ENCODE results near the gene NLRP9.

The NLRP9 gene

DNA sequence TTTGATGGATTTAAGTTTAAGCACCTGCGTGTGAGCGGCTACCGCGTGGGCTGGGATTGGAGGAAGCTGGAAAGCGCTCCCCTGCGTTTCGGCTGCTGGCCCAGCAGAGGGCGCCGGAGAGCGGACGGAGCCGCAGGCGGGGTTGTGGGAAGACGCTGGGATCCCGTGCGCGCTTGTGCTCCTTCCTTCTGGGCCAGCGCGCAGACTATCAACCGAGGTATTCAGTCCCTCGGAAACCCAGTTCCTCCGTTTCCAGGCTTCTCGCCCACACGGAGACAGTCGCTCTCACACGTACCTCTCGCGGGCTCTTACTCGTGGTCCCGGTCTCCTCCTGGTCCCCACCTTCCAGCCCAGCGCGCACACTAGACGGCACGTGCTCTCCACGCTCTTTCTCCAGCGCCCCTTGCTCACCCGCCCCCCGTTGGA, 34.4 kb downstream of the NLRP9 start:
- DNase-seq: peak; percentile 74

DNA sequence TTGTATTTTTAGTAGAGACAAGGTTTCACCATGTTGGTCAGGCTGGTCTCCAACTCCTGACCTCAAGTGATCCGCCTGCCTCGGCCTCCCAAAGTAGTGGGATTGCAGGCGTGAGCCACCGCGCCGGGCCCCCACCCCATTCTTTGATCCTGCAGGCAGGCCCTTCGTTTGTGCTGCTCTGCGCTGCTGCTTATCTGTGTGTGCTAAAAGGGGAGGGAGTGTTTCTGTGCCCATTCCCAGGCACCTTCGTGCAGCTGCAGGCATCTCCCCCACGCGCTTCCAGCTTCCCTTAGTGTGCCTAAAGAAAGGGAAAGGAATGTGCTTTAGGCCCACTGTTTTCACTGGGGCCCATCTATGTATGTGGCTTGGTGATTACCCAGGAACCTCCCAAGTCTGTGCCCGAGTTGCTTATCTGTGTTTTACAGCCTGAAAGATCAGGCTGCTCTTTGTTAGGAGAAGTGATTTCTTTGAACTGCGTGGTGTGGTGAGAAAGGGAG, 36.0 kb downstream of the NLRP9 start:
- peak; percentile 90 for DNase-seq

DNA sequence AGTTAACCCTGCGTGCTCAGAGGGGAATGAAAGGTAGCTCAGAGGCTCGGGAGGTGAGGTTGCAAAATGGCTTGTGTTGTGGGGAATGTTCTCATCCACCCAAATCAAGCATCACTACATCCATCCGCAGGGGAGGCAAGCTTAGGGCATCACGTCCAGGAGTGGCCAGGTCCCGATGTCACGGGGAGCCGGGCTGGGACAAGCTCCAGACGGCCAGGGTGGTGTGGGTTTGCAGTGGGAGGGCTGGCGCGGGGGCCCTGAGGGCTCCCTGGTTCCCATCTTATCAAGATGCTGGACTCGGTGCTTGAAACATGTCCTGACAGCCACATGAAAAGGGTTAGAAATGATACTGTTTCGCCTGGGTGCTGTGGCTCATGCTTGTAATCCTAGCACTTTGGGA, 37.4 kb downstream of the NLRP9 start:
- no peak for DNase-seq

DNA sequence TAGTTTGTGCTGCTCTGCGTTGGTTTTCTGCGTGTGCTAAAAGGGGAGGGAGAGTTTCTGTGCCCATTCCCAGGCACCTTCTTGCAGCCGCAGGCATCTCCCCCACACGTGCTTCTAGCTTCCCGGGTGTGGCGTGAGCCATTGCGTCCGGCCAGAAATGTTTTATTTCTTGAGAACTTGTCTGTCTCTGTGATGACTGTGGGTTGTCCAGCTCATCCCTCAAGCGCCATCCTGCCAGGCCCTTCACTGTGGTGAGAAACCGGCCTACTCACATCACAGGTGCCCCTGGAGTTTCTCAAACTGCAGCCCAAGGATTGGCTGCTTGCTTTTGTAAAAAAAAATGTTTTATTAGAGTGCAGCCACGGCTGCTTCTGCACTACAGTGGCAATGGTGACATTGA, 39.0 kb downstream of the NLRP9 start:
- DNase-seq: no peak

DNA sequence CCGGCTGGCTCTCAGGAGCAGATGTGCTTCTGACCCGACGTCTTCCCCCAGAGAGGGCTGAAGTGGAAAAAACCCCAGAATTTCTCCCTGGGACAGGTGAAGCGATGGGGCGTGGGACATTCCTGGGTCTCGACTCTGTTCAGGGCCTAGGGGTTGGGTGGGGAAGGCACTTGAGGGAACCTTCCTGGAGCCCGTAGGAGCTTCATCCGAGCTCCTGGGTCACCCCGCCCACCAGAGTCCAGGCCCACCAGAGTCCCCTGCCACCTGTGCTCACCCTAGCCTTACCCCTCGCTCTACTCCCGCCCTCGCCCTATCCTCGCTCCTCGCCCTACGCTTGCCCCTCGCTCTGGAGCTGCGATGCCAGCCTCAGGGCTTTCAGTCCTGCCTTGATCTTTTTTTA, 39.9 kb downstream of the NLRP9 start:
- DNase-seq: no peak

DNA sequence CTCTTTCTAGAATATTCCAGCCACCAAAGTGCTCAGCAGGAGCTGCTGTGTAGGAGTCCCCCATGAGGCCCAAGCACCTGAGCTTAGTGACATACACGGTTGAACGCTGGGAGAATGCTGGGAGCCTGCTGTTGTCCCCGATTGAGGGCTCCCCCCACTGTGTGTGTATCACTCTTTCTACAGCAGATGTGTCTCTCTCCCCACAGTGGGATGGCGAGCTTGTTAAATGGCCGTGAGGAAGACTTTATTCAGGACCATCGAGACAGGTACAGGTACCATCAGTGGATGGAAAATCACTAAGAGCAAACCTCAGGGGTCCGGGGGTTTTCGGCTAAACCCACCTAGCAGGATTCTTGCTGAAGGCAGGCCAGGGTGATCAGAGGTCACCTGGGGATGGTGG, 40.5 kb downstream of the NLRP9 start:
- DNase-seq: no peak

DNA sequence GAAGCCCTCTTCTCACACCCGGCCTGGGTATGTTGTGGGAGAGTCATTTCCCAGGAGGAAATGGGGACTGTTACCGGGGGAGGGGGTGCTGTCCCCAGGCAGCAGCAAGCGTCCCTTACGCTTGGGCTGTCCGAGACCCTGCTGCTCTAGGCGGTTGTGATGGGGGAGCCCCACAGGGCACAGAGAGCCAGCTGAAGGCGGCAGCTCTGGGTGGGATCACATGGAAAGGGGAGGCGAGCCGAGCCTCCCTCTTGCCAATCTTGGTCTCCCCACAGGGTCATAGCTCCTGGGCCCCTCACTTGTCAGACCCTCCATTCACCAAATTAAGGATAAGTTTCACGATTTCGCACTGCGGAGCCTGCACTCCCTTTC, 41.1 kb downstream of the NLRP9 start:
- no peak for DNase-seq

DNA sequence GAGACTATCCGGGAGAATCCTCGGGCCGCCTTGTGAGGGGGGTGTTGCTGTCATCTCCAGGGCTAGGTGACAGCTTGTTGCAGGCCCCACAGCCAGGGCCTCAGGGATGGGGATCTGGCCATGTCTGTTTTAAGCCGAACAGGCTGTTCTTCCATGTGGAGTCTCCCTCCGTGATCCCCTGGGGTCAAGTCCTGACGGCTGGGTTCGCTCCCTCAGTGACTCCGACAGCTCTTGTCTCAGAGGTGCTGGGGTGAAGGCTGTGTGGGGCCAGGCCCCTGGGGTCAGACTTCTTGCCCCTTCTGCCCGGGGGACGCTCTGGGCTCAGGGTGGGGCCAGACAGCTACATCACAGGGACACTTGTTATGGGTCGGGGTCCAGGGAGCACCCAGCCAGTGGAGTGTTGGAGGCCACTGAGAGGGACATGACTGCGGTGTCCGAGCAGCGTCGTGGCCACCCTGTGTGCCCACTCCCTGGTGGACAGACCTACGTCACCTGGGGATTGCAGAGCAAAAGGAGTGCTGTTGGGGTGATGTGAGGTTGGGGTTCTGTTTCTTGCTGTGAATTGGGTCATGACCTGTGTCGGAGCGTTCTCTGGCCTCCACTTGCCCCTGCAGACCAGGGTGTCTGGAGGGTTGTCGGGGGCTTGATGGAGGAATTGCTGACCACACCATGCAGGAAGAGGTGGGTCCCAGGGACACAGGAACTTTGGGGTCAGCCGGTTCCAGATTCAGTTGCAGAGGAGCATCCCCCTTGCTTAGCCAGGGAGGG, 41.7 kb downstream of the NLRP9 start:
- no peak for DNase-seq

DNA sequence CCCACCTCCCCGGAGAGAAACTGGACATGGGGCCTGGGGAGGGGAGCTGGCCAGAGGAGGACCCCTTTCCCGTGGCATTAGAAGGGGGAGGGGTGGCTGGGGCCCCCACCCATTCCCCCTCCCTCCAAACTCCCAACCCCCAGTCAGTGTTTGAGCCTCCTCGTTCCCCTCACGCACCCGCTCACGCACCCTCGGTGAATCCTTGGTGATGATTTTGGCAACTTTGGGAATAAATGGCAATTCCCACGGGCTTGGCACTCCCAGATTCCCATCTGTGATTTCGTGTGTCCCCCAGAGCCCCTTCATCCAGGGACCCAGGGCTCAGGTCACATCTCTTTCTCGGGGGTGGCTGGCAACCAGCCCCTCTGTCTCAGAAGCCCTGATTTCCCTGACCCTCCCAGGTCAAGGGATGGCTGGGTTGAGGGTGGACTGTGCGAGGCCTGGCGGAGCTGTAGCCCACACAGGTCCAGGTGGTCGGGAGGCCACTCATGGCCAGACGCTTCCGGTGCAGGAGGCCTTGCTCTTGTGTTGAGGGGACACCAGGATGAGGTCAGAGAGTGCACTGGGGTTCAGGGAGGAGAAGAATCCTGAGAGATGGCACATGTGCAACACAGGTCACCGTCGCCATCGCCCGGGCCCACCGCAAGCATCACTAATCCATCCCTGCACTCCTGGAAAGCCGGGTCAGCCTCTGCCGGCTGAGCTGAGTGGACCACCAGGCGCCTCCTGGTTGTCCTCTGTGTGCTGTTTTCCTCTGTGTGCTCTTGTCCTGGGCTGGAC, 42.5 kb downstream of the NLRP9 start:
- no peak for DNase-seq

DNA sequence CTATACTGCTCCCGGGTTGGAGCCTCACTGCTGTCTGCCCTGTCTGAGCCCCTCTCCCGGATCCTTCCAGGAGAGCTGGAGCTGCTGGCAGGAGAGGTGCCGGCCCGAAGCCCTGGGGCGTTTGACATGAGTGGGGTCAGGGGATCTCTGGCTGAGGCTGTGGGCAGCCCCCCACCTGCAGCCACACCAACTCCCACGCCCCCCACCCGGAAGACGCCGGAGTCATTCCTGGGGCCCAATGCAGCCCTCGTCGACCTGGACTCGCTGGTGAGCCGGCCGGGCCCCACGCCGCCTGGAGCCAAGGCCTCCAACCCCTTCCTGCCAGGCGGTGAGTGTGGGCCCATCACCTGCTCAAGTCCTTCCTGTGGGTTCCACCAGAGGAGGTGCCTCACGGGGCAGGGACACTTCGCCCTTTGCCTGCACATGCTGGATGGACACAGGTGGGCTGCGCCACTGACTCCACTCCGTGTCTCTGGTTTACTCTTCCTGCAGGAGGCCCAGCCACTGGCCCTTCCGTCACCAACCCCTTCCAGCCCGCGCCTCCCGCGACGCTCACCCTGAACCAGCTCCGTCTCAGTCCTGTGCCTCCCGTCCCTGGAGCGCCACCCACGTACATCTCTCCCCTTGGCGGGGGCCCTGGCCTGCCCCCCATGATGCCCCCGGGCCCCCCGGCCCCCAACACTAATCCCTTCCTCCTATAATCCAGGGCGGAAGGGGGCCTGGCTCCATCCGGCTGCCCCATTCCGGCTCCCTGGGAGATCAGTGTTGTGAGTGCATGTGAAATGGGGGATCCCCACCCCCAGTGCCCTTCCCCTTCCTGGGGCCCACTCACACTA, 43.3 kb downstream of the NLRP9 start:
- DNase-seq: no peak

DNA sequence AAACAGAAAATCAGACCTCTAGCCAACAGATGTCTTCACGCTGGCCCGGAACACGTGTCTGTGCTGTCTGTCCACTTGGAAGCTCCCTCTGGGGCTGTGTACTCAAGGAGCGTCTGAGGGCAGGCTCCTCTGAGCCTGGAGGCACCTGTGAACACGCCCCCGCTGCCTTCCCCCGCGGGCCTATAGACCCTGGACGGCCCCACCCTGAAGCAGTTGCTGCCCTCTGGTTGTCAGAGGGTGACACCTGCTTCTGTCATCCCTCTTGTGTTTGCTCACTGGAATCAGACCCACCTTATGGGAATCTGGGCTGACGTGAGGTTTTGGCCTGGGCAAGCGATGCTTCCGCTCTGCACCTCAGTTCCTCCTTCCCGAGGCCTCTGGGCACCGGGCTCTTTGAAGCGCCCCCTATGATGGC, 44.0 kb downstream of the NLRP9 start:
- DNase-seq: no peak

DNA sequence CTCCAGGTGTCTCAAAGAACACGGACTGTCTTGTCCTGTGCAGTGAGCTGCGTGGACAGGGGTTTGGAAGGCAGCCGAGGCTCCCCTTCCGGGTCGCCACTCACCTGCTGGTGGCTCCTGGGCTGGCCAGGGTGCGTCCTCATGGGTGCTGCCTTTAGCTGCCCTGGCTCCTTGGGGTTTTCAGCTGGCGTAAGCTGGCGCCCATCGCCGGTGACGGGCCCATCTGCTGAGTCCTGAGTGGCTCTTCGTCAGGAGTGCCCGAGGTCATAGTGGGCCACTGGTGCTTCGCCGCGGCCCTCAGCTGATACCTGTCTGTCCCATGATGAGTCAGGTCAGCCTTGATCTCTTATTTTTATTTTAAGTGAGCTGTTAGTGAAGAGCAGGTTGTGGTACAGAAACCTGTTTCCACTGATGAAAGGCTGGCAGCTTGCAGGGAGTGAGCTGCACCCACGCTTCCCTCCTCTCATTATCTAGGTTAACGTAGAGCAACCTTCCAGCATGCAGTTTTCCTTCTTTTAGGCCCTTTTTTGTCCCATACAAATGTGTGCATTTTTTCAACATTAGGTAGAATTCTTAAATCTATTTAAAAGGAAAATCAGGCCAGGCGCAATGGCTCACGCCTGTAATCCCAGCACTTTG, 44.7 kb downstream of the NLRP9 start:
- no peak for DNase-seq

DNA sequence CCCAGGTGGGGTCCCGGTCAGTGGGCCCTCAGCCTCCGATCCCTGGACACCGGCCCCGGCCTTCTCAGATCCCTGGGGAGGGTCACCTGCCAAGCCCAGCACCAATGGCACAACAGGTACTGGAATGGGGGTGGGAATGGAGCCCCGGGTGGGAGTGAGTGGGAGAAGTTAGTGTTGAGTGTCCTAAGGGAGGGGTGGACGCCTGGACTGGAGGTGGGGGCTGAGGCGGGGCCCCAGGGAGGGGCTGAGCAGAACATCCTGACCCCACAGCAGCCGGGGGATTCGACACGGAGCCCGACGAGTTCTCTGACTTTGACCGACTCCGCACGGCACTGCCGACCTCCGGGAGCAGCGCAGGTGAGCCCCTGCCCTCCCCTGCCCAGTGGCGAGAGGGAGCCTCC, 45.5 kb downstream of the NLRP9 start:
- DNase-seq: no peak

DNA sequence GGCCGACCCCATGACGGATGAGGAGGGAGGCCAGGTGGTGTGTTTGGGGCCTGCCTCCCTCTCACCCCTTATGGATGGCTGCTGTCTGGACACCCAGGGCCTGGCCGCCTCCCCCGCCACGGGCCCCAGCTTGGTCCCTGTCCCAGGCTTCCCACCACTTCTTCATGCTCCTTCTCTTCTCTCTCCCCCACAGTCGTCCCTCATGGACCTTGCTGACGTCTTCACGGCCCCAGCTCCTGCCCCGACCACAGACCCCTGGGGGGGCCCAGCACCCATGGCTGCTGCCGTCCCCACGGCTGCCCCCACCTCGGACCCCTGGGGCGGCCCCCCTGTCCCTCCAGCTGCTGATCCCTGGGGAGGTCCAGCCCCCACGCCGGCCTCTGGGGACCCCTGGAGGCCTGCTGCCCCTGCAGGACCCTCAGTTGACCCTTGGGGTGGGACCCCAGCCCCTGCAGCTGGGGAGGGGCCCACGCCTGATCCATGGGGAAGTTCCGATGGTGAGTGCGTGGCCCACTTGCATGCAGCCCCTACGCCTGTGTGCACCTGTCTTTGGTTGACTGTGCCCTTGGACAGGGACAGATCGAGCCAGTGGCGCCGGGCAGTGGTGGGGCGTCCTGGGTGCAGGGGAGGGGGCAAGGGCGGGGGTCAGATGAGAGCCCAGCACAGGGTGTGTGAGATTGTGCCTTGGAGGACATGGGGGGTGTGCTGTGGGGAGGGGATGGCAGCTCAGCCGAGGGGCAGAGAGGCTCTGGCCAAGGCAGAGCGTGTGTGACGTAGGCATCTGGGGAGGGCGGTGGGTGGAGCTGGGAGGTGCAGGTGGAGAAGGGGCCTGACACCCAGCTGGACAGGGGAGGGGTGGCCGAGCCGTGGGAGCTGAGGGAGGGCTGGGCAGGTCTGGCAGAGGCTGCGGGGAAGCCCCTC, 46.4 kb downstream of the NLRP9 start:
- no peak for DNase-seq

DNA sequence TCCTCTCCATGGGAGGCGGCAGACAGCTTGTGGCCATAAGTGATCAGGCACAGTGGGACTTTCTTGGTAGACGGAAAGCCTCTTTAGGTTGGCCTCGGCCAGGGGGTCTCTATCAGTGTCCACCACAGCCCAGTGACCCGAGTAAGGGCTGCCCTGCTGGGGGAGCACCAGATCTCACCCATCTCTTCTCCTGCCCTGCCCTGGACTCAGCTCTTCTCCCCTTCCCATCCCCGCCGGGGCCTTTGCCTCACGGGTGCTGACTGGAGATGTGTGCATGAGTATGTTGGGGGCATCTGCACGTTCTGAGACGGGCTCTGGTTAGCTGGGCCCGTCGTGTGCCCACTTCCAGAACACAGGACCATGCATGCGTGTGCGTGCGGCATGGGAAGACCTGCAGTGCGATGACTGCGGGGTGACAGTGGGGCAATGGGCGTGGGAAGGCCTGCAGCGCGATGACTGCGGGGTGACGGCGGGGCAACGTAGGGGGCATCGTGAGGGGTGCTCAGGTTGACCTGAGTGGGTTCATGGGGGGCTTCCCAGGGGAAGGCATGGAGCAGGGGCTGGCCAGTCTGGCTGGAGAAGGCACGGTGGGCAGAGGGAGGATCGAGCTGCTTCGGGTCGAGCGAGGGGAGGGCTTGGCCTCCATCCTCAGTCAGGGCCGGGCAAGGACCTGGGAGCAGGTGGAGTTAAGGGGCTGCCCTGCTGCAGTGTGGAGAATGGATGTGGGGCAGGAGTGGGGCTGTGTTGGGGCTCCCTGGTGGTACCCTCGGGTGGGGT, 47.2 kb downstream of the NLRP9 start:
- no peak for DNase-seq

DNA sequence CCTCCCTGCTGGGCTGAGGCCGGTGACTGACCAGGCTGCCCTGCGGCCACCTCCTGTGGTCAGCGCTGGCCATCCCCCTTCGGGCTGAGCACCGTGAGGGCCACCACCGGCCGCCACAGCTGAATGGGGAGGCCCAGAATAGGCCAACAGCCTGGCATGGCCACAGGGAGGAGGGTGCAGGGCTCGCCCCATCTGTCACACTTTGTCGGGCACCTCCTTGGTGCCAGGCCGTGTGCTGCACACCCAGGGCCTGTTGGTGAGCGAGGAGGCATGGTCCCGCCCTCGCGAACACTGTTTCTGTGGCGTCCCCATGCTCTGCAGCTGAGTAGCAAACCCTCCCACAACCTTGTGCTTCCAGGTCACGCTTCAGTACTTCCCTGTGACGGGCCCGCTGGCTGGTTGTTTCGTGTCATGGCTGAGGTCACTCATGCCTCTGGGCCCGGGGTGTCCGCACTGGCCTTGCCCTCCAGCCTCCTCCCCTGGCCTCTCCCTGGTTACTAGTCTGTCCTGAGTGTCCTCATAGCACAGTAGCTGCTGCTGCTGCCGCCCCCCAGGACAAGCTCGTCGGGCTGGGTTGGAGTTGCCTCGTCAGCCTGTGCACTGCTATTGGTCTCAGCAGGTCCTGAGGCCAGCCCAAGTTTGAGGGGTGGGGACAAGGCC, 48.0 kb downstream of the NLRP9 start:
- no peak for DNase-seq

DNA sequence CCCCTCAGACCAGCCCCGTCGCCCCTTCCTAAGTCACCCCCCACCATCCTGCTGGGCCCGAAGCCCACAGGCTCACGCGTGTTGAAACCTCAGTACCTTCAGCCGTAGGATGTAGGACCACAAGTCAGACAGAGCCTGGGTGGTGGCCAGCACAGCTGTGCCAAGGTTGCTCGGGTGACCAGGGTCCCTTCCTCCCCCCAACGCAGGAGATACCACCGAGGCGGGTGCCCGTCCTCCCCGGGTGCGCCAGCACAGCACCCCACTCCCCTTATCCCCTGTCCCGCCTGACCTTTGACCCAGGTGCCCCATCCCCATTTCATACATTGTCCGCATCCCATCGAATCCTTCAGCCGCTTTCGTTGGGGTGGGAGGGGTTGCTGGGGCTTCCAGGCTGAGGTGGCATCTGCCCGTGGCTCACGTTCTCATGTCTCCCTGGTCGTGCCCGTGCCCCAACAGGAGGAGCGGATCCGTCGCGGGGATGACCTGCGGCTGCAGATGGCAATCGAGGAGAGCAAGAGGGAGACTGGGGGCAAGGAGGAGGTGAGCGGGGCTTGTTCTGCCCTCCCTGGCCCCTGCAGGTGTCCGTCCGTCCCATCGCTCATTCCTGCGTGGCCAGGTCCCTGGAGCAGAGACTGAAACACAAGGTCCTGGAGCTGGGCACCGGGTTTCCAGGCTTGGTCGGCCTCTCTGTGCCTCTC, 48.6 kb downstream of the NLRP9 start:
- DNase-seq: no peak

DNA sequence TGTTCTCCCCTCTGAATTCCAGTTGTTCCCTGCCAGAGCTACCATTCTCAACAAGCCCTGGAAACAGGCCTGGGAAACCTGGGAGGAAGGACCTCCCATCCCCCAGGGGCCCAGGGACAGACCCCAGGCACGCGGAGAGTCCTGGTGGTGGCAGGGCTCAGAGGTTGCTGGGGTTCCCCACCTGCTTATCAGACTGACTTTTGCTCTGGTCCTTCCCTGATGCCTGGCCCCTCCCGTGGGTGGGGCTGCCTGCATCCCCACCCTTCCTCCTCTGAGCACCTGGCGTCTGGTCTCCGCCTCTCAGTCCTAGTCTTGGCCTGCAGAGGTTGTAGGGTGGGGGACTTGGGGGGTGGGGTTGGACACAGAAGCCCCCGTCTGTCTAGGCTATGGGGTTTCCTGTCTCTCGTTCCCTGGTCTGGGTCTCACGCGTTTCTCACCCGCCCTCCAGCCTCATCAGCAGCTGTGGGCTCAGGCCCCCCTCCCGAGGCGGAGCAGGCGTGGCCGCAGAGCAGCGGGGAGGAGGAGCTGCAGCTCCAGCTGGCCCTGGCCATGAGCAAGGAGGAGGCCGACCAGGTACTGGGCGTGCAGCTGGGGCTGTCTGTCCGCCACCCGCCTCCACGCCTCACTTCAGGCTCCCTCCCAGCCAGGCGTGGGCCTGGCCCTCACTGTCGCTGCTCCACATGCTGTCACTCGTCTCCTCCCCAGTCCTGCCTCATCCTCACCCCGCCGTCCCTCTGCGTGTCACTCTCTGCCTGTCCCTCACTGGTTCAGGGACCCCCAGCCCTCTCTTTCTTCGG, 49.6 kb downstream of the NLRP9 start:
- DNase-seq: peak; percentile 49
